SJCRH30 (cell line): ENCODE results near the gene IPO9. TPM values are rescaled to one million over a fixed set of nuclear protein-coding genes. Genes with fewer than 3 reads are reported as not detected.
"Not testable (repeated sequence)": the region's sequence is repeated elsewhere in the genome, so short reads cannot be mapped to it uniquely, and the experiment has no call there.

Source experiments
- DNase-seq, 2 experiments: peaks; one replicate each; pipeline ENCODE4 v3.0.0-alpha.2; 2015 to 2020
- H3K27ac ChIP-seq: fragments of 250-450 bp; sonication (Bioruptor Pico); 2 replicates; pipeline ENCODE4 v1.5.1; 2020; ENCODE audit warnings: mild to moderate bottlenecking, moderate library complexity
- H3K27me3 ChIP-seq: fragments of 250-450 bp; sonication (Bioruptor Pico); 2 replicates; pipeline ENCODE4 v1.5.1; 2020; ENCODE audit warnings: mild to moderate bottlenecking, moderate library complexity
- H3K36me3 ChIP-seq: fragments of 250-450 bp; sonication (Bioruptor Pico); 2 replicates; pipeline ENCODE4 v1.5.1; 2020; ENCODE audit warnings: mild to moderate bottlenecking, moderate library complexity
- H3K4me1 ChIP-seq: fragments of 250-450 bp; sonication (Bioruptor Pico); 2 replicates; pipeline ENCODE4 v1.5.1; 2020; ENCODE audit warnings: mild to moderate bottlenecking, moderate library complexity
- H3K4me3 ChIP-seq: fragments of 250-450 bp; sonication (Bioruptor Pico); 2 replicates; pipeline ENCODE4 v1.5.1; 2020; ENCODE audit warnings: mild to moderate bottlenecking, moderate library complexity
- H3K9me3 ChIP-seq: fragments of 250-450 bp; sonication (Bioruptor Pico); replicated peaks from 2 replicates; pipeline ENCODE4 v1.5.1; 2020; ENCODE audit warnings: mild to moderate bottlenecking, moderate library complexity
- total RNA-seq: library from RNA; depleted of rRNA; stranded (reverse); fragments of >200 nt; shearing (Covaris generic); gene quantifications from 2 replicates; pipeline ENCODE4 v1.2.3, GENCODE V29; 2014

The IPO9 gene
- total RNA-seq, 1 experiment from 2014 or later, result 70.4 TPM

- no peak for DNase-seq
- peaks cover 22% of the 10 kb centered on the region for H3K4me1 ChIP-seq
These were observed 66.2 kb downstream of the IPO9 start for GRCh38 chr1:201895120-201895665.

DNA sequence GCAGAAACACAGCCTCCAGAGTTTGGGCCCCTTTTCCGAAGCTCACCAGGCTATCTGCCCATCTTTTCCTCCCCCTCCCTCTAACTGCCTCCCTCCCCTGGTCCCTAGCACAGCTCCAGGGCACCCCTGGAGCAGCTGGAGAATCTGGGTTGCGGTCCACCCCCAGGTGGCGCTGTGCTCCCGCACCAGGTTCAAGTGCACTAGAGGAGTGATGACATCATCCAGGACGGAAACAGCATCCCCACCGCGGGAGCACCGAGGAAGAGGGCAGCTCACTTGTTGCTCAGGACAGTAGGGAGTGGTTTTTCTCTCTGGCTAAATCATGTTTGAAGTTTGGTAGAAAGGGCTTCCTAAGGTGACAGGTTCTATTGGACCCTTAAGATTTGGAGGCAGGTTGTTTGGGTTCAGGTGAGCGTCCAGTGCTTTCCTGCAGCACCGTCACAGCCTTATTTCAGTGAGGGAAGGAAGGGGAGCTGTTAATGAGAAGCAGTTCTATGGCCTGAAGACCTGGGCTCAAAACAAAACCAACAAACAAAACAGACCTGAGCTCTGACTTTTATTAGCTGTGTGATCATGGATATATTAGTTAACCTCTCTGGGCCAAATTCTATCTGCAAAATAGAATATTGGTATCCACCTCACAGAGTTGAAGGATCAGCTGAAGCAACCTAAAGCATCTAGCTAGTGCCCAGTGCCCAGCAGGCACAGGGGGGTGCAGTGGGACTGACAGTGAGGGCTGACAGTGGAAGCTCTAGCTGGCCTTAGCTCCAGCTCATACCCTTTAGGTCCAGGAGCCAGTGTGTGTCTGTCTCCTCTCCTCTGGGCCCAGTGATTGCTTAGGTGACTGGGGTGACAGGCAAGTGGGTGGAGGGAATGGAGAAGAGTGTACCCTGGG, 67.2 kb downstream of the IPO9 start:
- no peak overlapping the region for H3K4me3 ChIP-seq
- no peaks in the 10 kb centered on the region for H3K36me3 ChIP-seq
- H3K4me1 ChIP-seq, result peaks cover 22% of the 10 kb centered on the region
- peak; percentile 93 to 96 for DNase-seq
- H3K9me3 ChIP-seq, result no peaks in the 10 kb centered on the region
- H3K27me3 ChIP-seq, result no peaks in the 10 kb centered on the region
- no peak overlapping the region for H3K27ac ChIP-seq

More at GRCh38 chr1:201895120-201895665, 66.2 kb downstream of the IPO9 start:
- Histone ChIP-seq H3K27ac (no peak overlapping the region), H3K4me3 (no peak overlapping the region), H3K9me3 (no peaks in the 10 kb centered on the region), H3K27me3 (no peaks in the 10 kb centered on the region), H3K36me3 (no peaks in the 10 kb centered on the region)

DNA sequence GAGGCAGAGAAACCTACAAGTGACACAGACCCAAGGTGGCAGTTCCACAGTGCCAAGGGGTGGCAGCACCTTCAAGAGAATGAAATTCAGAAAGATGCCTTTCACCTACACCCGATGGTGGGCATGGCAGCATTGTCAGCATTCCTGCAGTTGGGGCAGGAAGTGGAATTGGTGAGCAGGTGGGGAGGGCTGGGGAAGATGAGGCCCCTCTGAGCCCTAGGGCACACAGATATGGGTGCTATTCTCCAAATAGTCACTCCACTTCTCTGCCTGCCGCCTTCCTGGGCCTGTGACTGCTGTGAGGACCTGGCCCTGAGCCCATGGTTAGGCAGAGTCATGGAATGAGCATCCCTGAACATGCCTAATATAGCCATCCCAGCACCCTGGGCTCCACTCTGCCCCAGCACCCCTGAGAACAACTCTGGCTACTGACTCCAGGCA, 68.0 kb downstream of the IPO9 start:
- no peak for DNase-seq
- Histone ChIP-seq H3K4me3 (no peak overlapping the region), H3K36me3 (no peaks in the 10 kb centered on the region), H3K9me3 (no peaks in the 10 kb centered on the region), H3K27me3 (no peaks in the 10 kb centered on the region), H3K27ac (no peak overlapping the region), H3K4me1 (peaks cover 22% of the 10 kb centered on the region)

DNA sequence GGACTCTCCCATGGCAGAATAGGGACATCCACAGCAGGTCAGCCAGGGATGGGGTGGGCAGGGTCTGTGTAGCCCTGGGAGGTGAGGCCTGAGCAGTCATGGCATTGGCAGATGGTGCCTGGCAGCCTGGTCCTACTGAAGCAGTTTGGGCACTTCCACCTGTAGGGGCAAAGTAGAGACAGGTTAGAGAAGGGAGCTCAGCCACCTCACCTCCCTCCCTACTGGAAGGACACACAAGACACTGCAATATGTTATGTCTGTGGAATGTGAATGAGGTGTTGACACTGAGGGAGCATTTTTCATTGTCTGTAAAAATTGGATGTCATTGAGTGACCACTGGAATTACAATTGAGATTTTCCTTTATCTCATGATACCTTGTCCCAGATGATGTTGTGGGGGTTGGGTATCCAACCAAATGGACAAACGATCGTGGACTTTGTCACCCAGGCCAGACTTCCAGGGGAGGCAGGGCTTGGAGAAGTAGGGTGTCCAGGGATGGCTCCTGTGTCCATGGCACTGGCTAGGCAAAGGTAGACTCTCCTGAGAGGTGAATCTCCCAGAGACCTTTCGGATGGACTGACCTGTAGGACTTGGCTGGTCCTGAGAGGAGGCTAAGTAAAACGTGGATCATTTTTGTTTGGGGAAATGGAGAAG, 69.4 kb downstream of the IPO9 start:
- DNase-seq, result no peak
- no peak overlapping the region for H3K4me3 ChIP-seq
- no peak overlapping the region for H3K27ac ChIP-seq

GRCh38 chr1:201898992-201899391, 70.0 kb downstream of the IPO9 start:
- Histone ChIP-seq H3K27me3 (no peaks in the 10 kb centered on the region), H3K36me3 (no peaks in the 10 kb centered on the region), H3K9me3 (no peaks in the 10 kb centered on the region), H3K4me3 (no peak overlapping the region), H3K4me1 (peaks cover 16% of the 10 kb centered on the region), H3K27ac (no peak overlapping the region)
- DNase-seq, result no peak

More for the DNA sequence above, 69.4 kb downstream of the IPO9 start:
- no peaks in the 10 kb centered on the region for H3K9me3 ChIP-seq
- peaks cover 21% of the 10 kb centered on the region for H3K4me1 ChIP-seq
- H3K27me3 ChIP-seq, result no peaks in the 10 kb centered on the region
- no peaks in the 10 kb centered on the region for H3K36me3 ChIP-seq

GRCh38 chr1:201899683-201900429, 70.9 kb downstream of the IPO9 start:
- H3K9me3 ChIP-seq, result no peaks in the 10 kb centered on the region
- no peak overlapping the region for H3K4me3 ChIP-seq
- no peaks in the 10 kb centered on the region for H3K36me3 ChIP-seq
- H3K27ac ChIP-seq, result no peak overlapping the region
- H3K27me3 ChIP-seq, result 0 out of 2 replicates have a peak, but pooled peaks cover 1% of the 10 kb centered on the region
- H3K4me1 ChIP-seq, result peaks cover 16% of the 10 kb centered on the region
- DNase-seq, result no peak

GRCh38 chr1:201900476-201900875, 71.5 kb downstream of the IPO9 start:
- no peak overlapping the region for H3K27ac ChIP-seq
- H3K9me3 ChIP-seq, result no peaks in the 10 kb centered on the region
- 0 out of 2 replicates have a peak, but pooled peaks cover 3% of the 10 kb centered on the region for H3K27me3 ChIP-seq
- no peak for DNase-seq
- H3K4me3 ChIP-seq, result no peak overlapping the region
- H3K36me3 ChIP-seq, result no peaks in the 10 kb centered on the region
- H3K4me1 ChIP-seq, result peaks cover 16% of the 10 kb centered on the region

- not testable (repeated sequence) for H3K36me3 ChIP-seq, H3K27ac ChIP-seq, DNase-seq, H3K27me3 ChIP-seq, H3K9me3 ChIP-seq, H3K4me3 ChIP-seq
- peaks cover 17% of the 10 kb centered on the region for H3K4me1 ChIP-seq
These were observed 72.1 kb downstream of the IPO9 start for GRCh38 chr1:201901036-201901435.

- Histone ChIP-seq H3K4me1 (peaks cover 21% of the 10 kb centered on the region), H3K27ac (no peak overlapping the region), H3K9me3 (no peaks in the 10 kb centered on the region), H3K4me3 (no peak overlapping the region), H3K36me3 (no peaks in the 10 kb centered on the region), H3K27me3 (peaks cover 3% of the 10 kb centered on the region; the same call in 1 of the 2 replicates)
- no peak for DNase-seq
These were observed 73.2 kb downstream of the IPO9 start for GRCh38 chr1:201902198-201902597.

DNA sequence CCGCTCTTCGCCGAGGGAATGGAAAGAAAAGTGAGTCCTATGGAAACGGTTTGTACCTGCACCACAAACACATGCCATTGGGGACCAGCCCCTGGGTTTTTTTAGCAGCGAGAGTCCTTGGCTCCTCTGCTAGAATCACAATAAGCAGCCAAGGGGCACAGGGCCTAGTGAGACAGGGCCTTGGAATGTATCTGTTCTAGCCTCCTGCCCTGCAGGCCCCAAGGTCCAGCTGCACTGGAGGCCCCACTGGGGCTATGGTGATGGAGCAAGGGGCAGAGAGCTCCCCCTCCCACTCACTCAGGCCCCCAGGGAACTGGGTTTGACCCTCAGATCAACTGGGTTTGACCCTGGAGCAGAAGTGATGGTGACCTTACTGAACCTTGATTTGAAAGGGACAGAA, 74.2 kb downstream of the IPO9 start:
- peaks cover 3% of the 10 kb centered on the region; the same call in 1 of the 2 replicates for H3K27me3 ChIP-seq
- no peaks in the 10 kb centered on the region for H3K9me3 ChIP-seq
- no peak overlapping the region for H3K4me3 ChIP-seq
- H3K27ac ChIP-seq, result no peak overlapping the region
- H3K4me1 ChIP-seq, result peaks cover 15% of the 10 kb centered on the region
- DNase-seq, result no peak
- H3K36me3 ChIP-seq, result no peaks in the 10 kb centered on the region

DNA sequence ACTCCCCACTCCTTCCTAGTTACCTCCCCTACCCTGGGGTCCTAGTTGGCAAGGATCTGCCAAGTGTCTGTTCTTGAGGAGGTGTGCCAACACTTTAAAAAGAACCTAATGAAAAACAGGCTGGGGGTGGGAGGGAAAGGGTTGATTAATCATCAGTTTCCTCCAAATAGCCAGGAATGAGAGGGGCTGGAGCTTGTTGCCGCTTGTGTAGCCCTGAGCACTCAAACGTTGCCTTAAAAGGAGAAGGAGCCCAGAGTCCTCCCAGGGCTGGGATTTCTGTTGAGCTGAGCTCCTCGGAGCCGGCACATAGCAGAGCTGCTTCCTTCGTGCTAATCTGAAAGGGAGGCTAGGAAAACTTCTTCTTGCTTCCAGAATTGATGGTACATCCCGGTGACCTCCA, 75.6 kb downstream of the IPO9 start:
- peaks cover 15% of the 10 kb centered on the region for H3K4me1 ChIP-seq
- H3K36me3 ChIP-seq, result no peaks in the 10 kb centered on the region
- no peaks in the 10 kb centered on the region for H3K9me3 ChIP-seq
- no peak overlapping the region for H3K4me3 ChIP-seq
- H3K27me3 ChIP-seq, result peaks cover 5% of the 10 kb centered on the region; the same call in 1 of the 2 replicates
- no peak for DNase-seq
- no peak overlapping the region for H3K27ac ChIP-seq

GRCh38 chr1:201905234-201905890, 76.4 kb downstream of the IPO9 start:
- H3K27ac ChIP-seq, result no peak overlapping the region
- peaks cover 15% of the 10 kb centered on the region for H3K4me1 ChIP-seq
- DNase-seq, result no peak
- peaks cover 7% of the 10 kb centered on the region; the same call in 1 of the 2 replicates for H3K27me3 ChIP-seq
- H3K4me3 ChIP-seq, result no peak overlapping the region
- no peaks in the 10 kb centered on the region for H3K36me3 ChIP-seq
- H3K9me3 ChIP-seq, result no peaks in the 10 kb centered on the region

- Histone ChIP-seq H3K27ac (no peak overlapping the region), H3K9me3 (no peaks in the 10 kb centered on the region), H3K36me3 (no peaks in the 10 kb centered on the region), H3K27me3 (peaks cover 7% of the 10 kb centered on the region; the same call in 1 of the 2 replicates), H3K4me3 (no peak overlapping the region), H3K4me1 (peaks cover 15% of the 10 kb centered on the region)
- DNase-seq, result peak; percentile 86 to 87
These were observed 77.4 kb downstream of the IPO9 start for GRCh38 chr1:201906336-201906735.

DNA sequence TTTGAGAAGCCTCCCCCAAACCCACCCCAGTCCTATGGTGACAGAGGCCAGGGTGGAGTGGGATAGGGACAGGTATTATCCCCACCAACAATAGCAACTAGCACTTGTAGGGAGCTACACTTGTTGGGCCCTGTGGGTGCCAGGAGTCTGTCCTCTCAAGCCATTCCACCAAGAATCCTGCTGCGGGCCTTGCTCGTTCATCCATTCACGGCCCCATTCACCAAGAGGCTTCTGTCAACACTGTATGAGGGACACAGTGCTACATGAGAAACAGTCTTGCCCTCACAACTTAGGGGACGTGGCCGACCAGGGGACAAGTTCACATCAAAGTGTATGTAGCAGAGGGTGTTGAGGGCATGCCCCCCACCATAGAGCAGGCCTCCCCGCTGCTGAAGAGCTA, 78.7 kb downstream of the IPO9 start:
- no peak for DNase-seq
- Histone ChIP-seq H3K27ac (no peak overlapping the region), H3K36me3 (no peaks in the 10 kb centered on the region), H3K27me3 (peaks cover 7% of the 10 kb centered on the region), H3K9me3 (no peaks in the 10 kb centered on the region), H3K4me1 (peaks cover 15% of the 10 kb centered on the region), H3K4me3 (no peak overlapping the region)
